Keratinocyte (primary cell): ENCODE data around the gene ZMIZ1. TPM values are rescaled to one million over a fixed set of nuclear protein-coding genes. Genes with fewer than 3 reads are reported as not detected.

ENCODE experiments used
- DNase-seq: peaks from one replicate; pipeline ENCODE4 v3.0.0-alpha.2; 2011; ENCODE audit warnings: low read depth, missing footprints, low spot score
- FAIRE-seq: peaks from 2 replicates; lab custom pipeline; 2011; peaks lifted over from hg19 to GRCh38; lab: Jason Lieb, UNC
- H2AFZ ChIP-seq: 2 replicates; pipeline ENCODE4 v1.6.0; 2012; ENCODE audit warnings: low read length, control low read depth, inconsistent platforms; ENCODE audit not compliant: control insufficient read depth
- H3K27ac ChIP-seq: 2 replicates; pipeline ENCODE4 v1.5.1; 2011; ENCODE audit warnings: low read length; ENCODE audit not compliant: control insufficient read depth, insufficient read depth
- H3K27me3 ChIP-seq: 3 replicates; pipeline ENCODE4 v1.6.0; 2011; ENCODE audit warnings: low read length; ENCODE audit not compliant: control insufficient read depth, insufficient read depth; ENCODE audit errors: extremely low read depth
- H3K36me3 ChIP-seq, 2 experiments: 2 replicates in 1 of 2; 3 replicates in 1 of 2; pipeline ENCODE4 v1.5.1; 2011; ENCODE audit warnings: low read length in 2 of 2, mild to moderate bottlenecking in 1 of 2; ENCODE audit not compliant: control insufficient read depth in 2 of 2, insufficient read depth in 2 of 2; ENCODE audit errors: extremely low read depth in 1 of 2
- H3K4me1 ChIP-seq: 3 replicates; pipeline ENCODE4 v1.5.1; 2011; ENCODE audit warnings: low read length; ENCODE audit not compliant: control insufficient read depth, insufficient read depth; ENCODE audit errors: extremely low read depth
- H3K4me2 ChIP-seq: 3 replicates; pipeline ENCODE4 v1.6.0; 2011; ENCODE audit warnings: low read depth, low read length; ENCODE audit not compliant: control insufficient read depth, insufficient read depth; ENCODE audit errors: extremely low read depth
- H3K4me3 ChIP-seq, 3 experiments: fragments of 200-600 bp in 1 of 3; sonication (generic) in 1 of 3; 2 replicates in 2 of 3; 3 replicates in 1 of 3; pipeline ENCODE4 v1.5.1; 2011 to 2016; ENCODE audit warnings: low read length in 3 of 3, mild to moderate bottlenecking in 3 of 3, control low read depth in 2 of 3, inconsistent platforms in 1 of 3, low read depth in 1 of 3, mixed read lengths in 1 of 3, mixed run types in 1 of 3, moderate library complexity in 1 of 3; ENCODE audit not compliant: control insufficient read depth in 2 of 3, insufficient read depth in 2 of 3; ENCODE audit errors: extremely low read depth in 1 of 3
- H3K79me2 ChIP-seq: 2 replicates; pipeline ENCODE4 v1.6.0; 2012; ENCODE audit warnings: low read length; ENCODE audit not compliant: control insufficient read depth, insufficient read depth
- H3K9ac ChIP-seq: 3 replicates; pipeline ENCODE4 v1.6.0; 2011; ENCODE audit warnings: low read length; ENCODE audit not compliant: control insufficient read depth, insufficient read depth; ENCODE audit errors: extremely low read depth
- H3K9me1 ChIP-seq: 3 replicates; pipeline ENCODE4 v1.6.0; 2011; ENCODE audit warnings: low read length; ENCODE audit not compliant: control insufficient read depth, insufficient read depth; ENCODE audit errors: extremely low read depth
- H3K9me3 ChIP-seq: 2 replicates; pipeline ENCODE4 v1.5.1; 2012; ENCODE audit warnings: low read depth, low read length; ENCODE audit not compliant: control insufficient read depth
- H4K20me1 ChIP-seq: 3 replicates; pipeline ENCODE4 v1.6.0; 2011; ENCODE audit warnings: low read length; ENCODE audit not compliant: control insufficient read depth, insufficient read depth; ENCODE audit errors: extremely low read depth
- CTCF ChIP-seq, 3 experiments: IDR thresholded peaks in 1 of 3; conservative IDR thresholded peaks in 1 of 3; optimal IDR thresholded peaks in 1 of 3; 2 replicates in 2 of 3; 3 replicates in 1 of 3; pipeline versions ENCODE3 to v1.5.1; 2011; ENCODE audit warnings: low read length in 3 of 3, mild to moderate bottlenecking in 3 of 3, moderate library complexity in 2 of 3, control low read depth in 1 of 3, inconsistent platforms in 1 of 3; ENCODE audit not compliant: insufficient read depth in 2 of 3; ENCODE audit errors: extremely low read depth in 1 of 3
- EZH2 ChIP-seq: IDR thresholded peaks from one replicate; pipeline ENCODE4 v1.6.1; 2012; ENCODE audit warnings: inconsistent platforms, mild to moderate bottlenecking, low read length, moderate library complexity
- dilution Hi-C: fragments of 300-500 bp; cut with MboI; formaldehyde crosslinking; loops from one replicate; pipeline ENCODE4 v1.7.0; 2020; ENCODE audit warnings: low sequenced_read_pairs; ENCODE audit not compliant: extremely low pct_ligation_motif_present
- polyA plus RNA-seq, 5 experiments: library from polyadenylated mRNA; depleted of rRNA in 3 of 5; stranded (reverse) in 3 of 5; stranded (forward) in 1 of 5; unstranded in 1 of 5; fragments of >200 nt; gene quantifications; 1 replicate in 1 of 5; 2 replicates in 3 of 5; 3 replicates in 1 of 5; pipeline versions ENCODE4 v1.2.1 to v1.2.3, GENCODE V29; 2011 to 2012; ENCODE audit warnings: missing spikeins in 2 of 5, low read depth in 1 of 5, low replicate concordance in 1 of 5

Gene ZMIZ1
- polyA plus RNA-seq, 1 donor (not counting 4 experiments of a cell fraction or from before 2014, with no cell fraction given), result 1.8 TPM

GRCh38 chr10:79173582-79174262 is 105.0 kb downstream of the ZMIZ1 start:
- DNase-seq (no peak), FAIRE-seq (no peak)
- H3K4me1 ChIP-seq, result peaks cover 2% of the 10 kb centered on the region
- no peak overlapping the region for H3K9ac ChIP-seq
- no peaks in the 10 kb centered on the region for H3K9me3 ChIP-seq
- H3K79me2 ChIP-seq, result no peaks in the 10 kb centered on the region
- dilution Hi-C loops, result no loop called here
- no peaks in the 10 kb centered on the region for H3K27me3 ChIP-seq
- H3K27ac ChIP-seq, result no peak overlapping the region
- H3K4me3 ChIP-seq, result no peak overlapping the region
- TF ChIP-seq EZH2 (no peak), CTCF (optimal IDR thresholded peaks at IDR 0.05 in 1 of 3, IDR thresholded peaks at IDR 0.05 in 1 of 3, conservative IDR thresholded peaks at IDR 0.05 in 1 of 3; ENCODE audit: extremely low read depth in 1 of 3, insufficient read depth in 2 of 3, low read length in 3 of 3) (no peak)
- no peaks in the 10 kb centered on the region for H3K9me1 ChIP-seq
- peaks cover 0 to 7% of the 10 kb centered on the region in 2 experiments for H3K36me3 ChIP-seq
- H3K4me2 ChIP-seq, result no peak overlapping the region
- peaks cover 2% of the 10 kb centered on the region for H4K20me1 ChIP-seq
- no peak overlapping the region for H2AFZ ChIP-seq

- Histone ChIP-seq H3K27ac (no peak overlapping the region), H3K4me1 (peaks cover 5% of the 10 kb centered on the region), H3K9ac (no peak overlapping the region), H3K79me2 (no peaks in the 10 kb centered on the region), H4K20me1 (peaks cover 2% of the 10 kb centered on the region), H3K4me2 (no peak overlapping the region), H3K36me3 (peaks cover 0 to 2% of the 10 kb centered on the region in 2 experiments), H3K27me3 (no peaks in the 10 kb centered on the region), H2AFZ (no peak overlapping the region), H3K4me3 (no peak overlapping the region), H3K9me1 (no peaks in the 10 kb centered on the region), H3K9me3 (no peaks in the 10 kb centered on the region)
- DNase-seq (no peak), FAIRE-seq (no peak)
- dilution Hi-C loops, result no loop called here
- TF ChIP-seq CTCF (optimal IDR thresholded peaks at IDR 0.05 in 1 of 3, IDR thresholded peaks at IDR 0.05 in 1 of 3, conservative IDR thresholded peaks at IDR 0.05 in 1 of 3; ENCODE audit: extremely low read depth in 1 of 3, insufficient read depth in 2 of 3, low read length in 3 of 3) (no peak), EZH2 (no peak)
Observed at GRCh38 chr10:79176052-79176501, 107.3 kb downstream of the ZMIZ1 start.
